Naive thymus-derived CD8-positive, alpha-beta T cell (primary cell): ENCODE measurements around the gene PIM1. TPM values are rescaled to one million over a fixed set of nuclear protein-coding genes. Genes with fewer than 3 reads are reported as not detected.
A peak's percentile ranks its signal among the peaks of the same experiment; 100 is the strongest.

Experiments used
- ATAC-seq, 2 donors: fragments of 150-1000 bp; cut with Tn5 transposase in 1 of 2; sonication (Bioruptor Pico), chemical (Tn5 transposase) in 1 of 2; 1 replicate in 1 of 2; 2 replicates in 1 of 2; pipeline ENCODE4 v1.10.0; 2021; ENCODE audit warnings: mild to moderate bottlenecking in 2 of 2, moderate library complexity in 2 of 2
- POLR2A ChIA-PET: fragments of 350-600 bp; sonication (Branson Sonifier 250); formaldehyde crosslinking; loops from one replicate; lab custom pipeline; 2021; ENCODE audit warnings: antibody characterized with exemption; lab: Charles Lee
- DNase-seq, 10 donors: peaks; one replicate each; pipeline versions ENCODE4 v3.0.0 to v3.0.0-alpha.2; 2020 to 2022
- H3K27ac Mint-ChIP-seq, 10 donors: one replicate each; pipeline ENCODE4 v1.8.0; 2020 to 2022; ENCODE audit warnings: mild to moderate bottlenecking in 10 of 10, mixed read lengths in 10 of 10, moderate library complexity in 4 of 10, inconsistent platforms in 1 of 10
- H3K27me3 Mint-ChIP-seq, 5 donors: one replicate each; pipeline ENCODE4 v1.8.0; 2021 to 2022; ENCODE audit warnings: mixed read lengths in 5 of 5
- H3K36me3 Mint-ChIP-seq, 3 donors: one replicate each; pipeline ENCODE4 v1.8.0; 2020 to 2022; ENCODE audit warnings: mixed read lengths in 3 of 3, mild to moderate bottlenecking in 2 of 3, inconsistent platforms in 1 of 3
- H3K4me1 Mint-ChIP-seq, 4 donors: one replicate each; pipeline ENCODE4 v1.8.0; 2021 to 2022; ENCODE audit warnings: mixed read lengths in 4 of 4
- H3K4me3 Mint-ChIP-seq, 10 donors: one replicate each; pipeline ENCODE4 v1.8.0; 2020 to 2022; ENCODE audit warnings: mild to moderate bottlenecking in 10 of 10, mixed read lengths in 10 of 10, moderate library complexity in 6 of 10, inconsistent platforms in 1 of 10
- H3K9me3 Mint-ChIP-seq, 9 donors: one replicate each; pipeline ENCODE4 v1.8.0; 2020 to 2022; ENCODE audit warnings: mixed read lengths in 9 of 9, mild to moderate bottlenecking in 3 of 9, inconsistent platforms in 1 of 9, moderate library complexity in 1 of 9
- polyA plus RNA-seq, 3 donors: library from polyadenylated mRNA; unstranded; fragments of 300-500 nt; fragmentation: Illumina TruSeq; gene quantifications; one replicate each; pipeline ENCODE4 v1.2.3, GENCODE V29; 2021
- total RNA-seq, 8 experiments: library from RNA in 2 of 8; stranded (reverse) in 2 of 8; gene quantifications; one replicate each; pipeline ENCODE4 v1.2.3 and lab custom pipeline; 2021 to 2026

PIM1 gene
- total and polyA plus RNA-seq, 5 experiments from 2014 or later: 79.3 to 196 (median 106) TPM

DNA sequence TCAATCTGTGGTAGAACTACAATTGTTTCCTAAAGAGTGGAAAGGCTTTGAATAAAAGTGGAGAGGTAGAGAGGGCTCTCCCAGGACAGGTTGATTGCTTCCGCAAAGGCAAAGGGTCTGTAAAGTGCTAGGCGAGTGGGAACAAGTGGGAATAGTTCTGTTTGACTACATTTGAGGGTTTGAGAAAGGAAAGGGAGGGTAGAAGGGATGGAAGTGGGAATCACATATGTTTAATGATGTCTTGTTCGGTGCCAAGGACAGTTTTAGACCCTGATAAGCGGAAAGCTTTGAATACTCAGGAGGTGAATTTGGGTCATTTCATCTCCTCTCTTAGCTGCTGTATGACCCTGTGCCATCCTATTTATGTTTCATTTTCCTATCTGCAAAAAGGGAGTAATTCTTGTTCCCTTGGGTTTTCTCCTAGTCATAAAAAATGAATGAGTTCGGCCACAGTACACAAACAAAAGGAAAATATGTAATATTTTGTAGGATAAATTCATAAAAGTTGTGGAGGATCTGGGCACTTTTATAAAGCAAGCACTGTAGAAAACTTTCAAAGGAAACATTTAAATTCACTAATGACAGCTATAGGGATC is 1.7 kb upstream of the PIM1 start:
- ATAC-seq (no peak), DNase-seq (no peak)
- POLR2A ChIA-PET: interaction anchor here (0.8 to 11.2 kb wide), 8 partner anchors 14 to 294 kb away, joined by 3 to 205 read pairs (median 12); partner anchors contain the start of genes MTCH1 and PPIL1
- Mint-ChIP-seq H3K27ac (peak overlapping the region in 9 of 10 donors; percentile 54 to 96 (median 93)), H3K27me3 (no peaks in the 10 kb centered on the region), H3K36me3 (peaks cover 9 to 24% (median 21%) of the 10 kb centered on the region in 3 donors), H3K4me3 (peak overlapping the region; percentile 20 to 97 (median 88)), H3K4me1 (peaks cover 14 to 39% (median 27%) of the 10 kb centered on the region in 4 donors), H3K9me3 (peaks cover 0 to 2% (median 0%) of the 10 kb centered on the region in 9 donors)

DNA sequence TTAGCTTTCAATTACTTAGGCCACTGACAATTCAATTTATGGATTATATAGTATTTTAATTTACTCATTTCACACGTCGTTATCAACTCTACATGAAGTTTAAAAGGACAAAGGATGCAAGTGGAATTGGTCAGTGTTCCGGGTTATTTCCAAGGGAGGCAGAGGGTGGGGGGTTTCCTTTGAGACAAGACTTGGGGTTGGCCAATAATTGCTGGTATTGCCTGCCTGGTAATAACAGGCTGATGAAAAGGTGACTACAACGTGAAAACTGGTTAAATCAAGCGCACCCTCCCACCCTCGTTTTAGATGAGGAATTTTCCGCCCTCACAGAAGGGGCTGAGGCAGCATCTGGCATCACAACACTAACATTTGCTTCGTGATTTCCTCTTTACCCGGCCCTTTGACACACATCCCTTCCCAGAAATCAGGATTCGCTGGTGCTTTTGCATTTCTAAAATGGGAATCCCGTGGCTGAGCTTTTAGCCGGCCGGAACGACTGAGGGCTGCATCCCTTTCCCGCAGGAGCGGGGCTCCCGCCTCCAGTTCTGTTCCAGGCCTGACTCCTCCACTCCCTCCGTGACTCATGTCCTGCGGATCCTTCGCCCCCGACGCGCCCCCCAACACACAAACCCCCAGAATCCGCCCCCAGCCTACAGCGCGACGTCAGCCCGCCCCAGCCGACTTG is 999 bp upstream of the PIM1 start:
- H3K27ac Mint-ChIP-seq: peak overlapping the region; percentile 87 to 97 (median 95)
- H3K4me1 Mint-ChIP-seq: peaks cover 21 to 46% (median 34%) of the 10 kb centered on the region in 4 donors
- no peak for ATAC-seq
- peak in 5 of 10 donors; percentile 16 to 64 (median 25) for DNase-seq
- no peaks in the 10 kb centered on the region for H3K27me3 Mint-ChIP-seq
- POLR2A ChIA-PET: interaction anchor here (0.6 to 11.2 kb wide), 13 partner anchors 10 to 475 kb away, joined by 3 to 205 read pairs (median 5); partner anchors contain the start of genes MTCH1 and PPIL1
- peak overlapping the region; percentile 86 to 99 (median 91) for H3K4me3 Mint-ChIP-seq
- peaks cover 16 to 31% (median 28%) of the 10 kb centered on the region in 3 donors for H3K36me3 Mint-ChIP-seq
- peaks cover 0 to 2% (median 0%) of the 10 kb centered on the region in 9 donors for H3K9me3 Mint-ChIP-seq

GRCh38 chr6:37170273-37171200 is 585 bp downstream of the PIM1 start:
- POLR2A ChIA-PET: interaction anchor here (0.6 to 11.2 kb wide), 19 partner anchors 9 to 573 kb away, joined by 3 to 205 read pairs (median 7); partner anchors contain the start of genes C6orf89 and MTCH1
- Mint-ChIP-seq H3K27ac (peak overlapping the region; percentile 85 to 99 (median 96)), H3K27me3 (no peaks in the 10 kb centered on the region), H3K4me3 (peak overlapping the region; percentile 90 to 99 (median 97)), H3K4me1 (peaks cover 32 to 62% (median 47%) of the 10 kb centered on the region in 4 donors), H3K36me3 (peaks cover 29 to 47% (median 41%) of the 10 kb centered on the region in 3 donors), H3K9me3 (peaks cover 0 to 2% (median 0%) of the 10 kb centered on the region in 9 donors)
- DNase-seq: peak; percentile 23 to 75 (median 46)
- peak in 1 of 2 donors; percentile 9 for ATAC-seq

DNA sequence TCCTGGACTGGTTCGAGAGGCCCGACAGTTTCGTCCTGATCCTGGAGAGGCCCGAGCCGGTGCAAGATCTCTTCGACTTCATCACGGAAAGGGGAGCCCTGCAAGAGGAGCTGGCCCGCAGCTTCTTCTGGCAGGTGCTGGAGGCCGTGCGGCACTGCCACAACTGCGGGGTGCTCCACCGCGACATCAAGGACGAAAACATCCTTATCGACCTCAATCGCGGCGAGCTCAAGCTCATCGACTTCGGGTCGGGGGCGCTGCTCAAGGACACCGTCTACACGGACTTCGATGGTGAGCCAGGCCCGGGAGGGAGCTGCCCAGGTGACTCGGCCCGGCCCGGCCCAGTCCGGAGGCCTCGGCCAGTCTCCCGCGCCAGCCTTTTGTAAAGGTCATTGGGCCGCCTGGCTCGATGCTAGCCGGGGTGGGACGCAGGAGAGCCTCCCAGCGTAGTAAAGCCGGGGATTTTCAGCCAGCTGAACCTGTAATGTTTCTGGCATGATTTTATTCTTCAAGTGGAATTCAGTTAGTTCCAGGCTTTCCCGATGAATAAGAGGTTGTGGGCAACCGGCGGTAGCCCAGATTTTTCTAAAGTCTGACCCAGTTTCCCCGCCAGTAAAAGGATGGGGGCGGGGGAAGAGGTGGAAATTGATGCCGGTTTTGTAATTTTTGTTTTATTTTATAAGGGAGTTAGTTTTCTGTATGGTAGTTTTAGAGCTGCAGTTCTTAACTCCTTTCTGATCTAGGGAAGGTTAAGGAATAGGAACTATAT is 1.4 kb downstream of the PIM1 start:
- Mint-ChIP-seq H3K9me3 (peaks cover 0 to 2% (median 0%) of the 10 kb centered on the region in 9 donors), H3K4me1 (peaks cover 34 to 67% (median 55%) of the 10 kb centered on the region in 4 donors), H3K27ac (peak overlapping the region; percentile 85 to 99 (median 96)), H3K4me3 (peak overlapping the region; percentile 90 to 99 (median 97)), H3K36me3 (peaks cover 29 to 54% (median 42%) of the 10 kb centered on the region in 3 donors), H3K27me3 (no peaks in the 10 kb centered on the region)
- DNase-seq (peak in 9 of 10 donors; percentile 19 to 64 (median 37)), ATAC-seq (no peak)
- POLR2A ChIA-PET: interaction anchor here (0.6 to 11.2 kb wide), 23 partner anchors 8 to 573 kb away, joined by 3 to 205 read pairs (median 5); partner anchors contain the start of genes C6orf89 and MTCH1

GRCh38 chr6:37171970-37172812 is 2.2 kb downstream of the PIM1 start:
- DNase-seq (peak; percentile 69 to 98 (median 90)), ATAC-seq (peak; percentile 29 to 38)
- Mint-ChIP-seq H3K4me1 (peaks cover 37 to 72% (median 63%) of the 10 kb centered on the region in 4 donors), H3K36me3 (peaks cover 29 to 55% (median 42%) of the 10 kb centered on the region in 3 donors), H3K27me3 (no peaks in the 10 kb centered on the region), H3K4me3 (peak overlapping the region; percentile 90 to 99 (median 97)), H3K27ac (peak overlapping the region; percentile 85 to 99 (median 96)), H3K9me3 (peaks cover 0 to 2% (median 0%) of the 10 kb centered on the region in 9 donors)
- POLR2A ChIA-PET: interaction anchor here (0.6 to 11.2 kb wide), 18 partner anchors 9 to 344 kb away, joined by 3 to 205 read pairs (median 6); partner anchors contain the start of genes C6orf89 and MTCH1

GRCh38 chr6:37172912-37173492 is 3.0 kb downstream of the PIM1 start:
- H3K36me3 Mint-ChIP-seq: peaks cover 29 to 58% (median 42%) of the 10 kb centered on the region in 3 donors
- no peaks in the 10 kb centered on the region for H3K27me3 Mint-ChIP-seq
- peak overlapping the region; percentile 85 to 99 (median 94) for H3K27ac Mint-ChIP-seq
- no peak for DNase-seq
- peak overlapping the region; percentile 90 to 99 (median 97) for H3K4me3 Mint-ChIP-seq
- POLR2A ChIA-PET: interaction anchor here (1.0 to 11.2 kb wide), 13 partner anchors 10 to 288 kb away, joined by 3 to 205 read pairs (median 7); partner anchors contain the start of gene C6orf89
- H3K9me3 Mint-ChIP-seq: peaks cover 0 to 2% (median 0%) of the 10 kb centered on the region in 9 donors
- no peak for ATAC-seq
- peaks cover 44 to 76% (median 70%) of the 10 kb centered on the region in 4 donors for H3K4me1 Mint-ChIP-seq

DNA sequence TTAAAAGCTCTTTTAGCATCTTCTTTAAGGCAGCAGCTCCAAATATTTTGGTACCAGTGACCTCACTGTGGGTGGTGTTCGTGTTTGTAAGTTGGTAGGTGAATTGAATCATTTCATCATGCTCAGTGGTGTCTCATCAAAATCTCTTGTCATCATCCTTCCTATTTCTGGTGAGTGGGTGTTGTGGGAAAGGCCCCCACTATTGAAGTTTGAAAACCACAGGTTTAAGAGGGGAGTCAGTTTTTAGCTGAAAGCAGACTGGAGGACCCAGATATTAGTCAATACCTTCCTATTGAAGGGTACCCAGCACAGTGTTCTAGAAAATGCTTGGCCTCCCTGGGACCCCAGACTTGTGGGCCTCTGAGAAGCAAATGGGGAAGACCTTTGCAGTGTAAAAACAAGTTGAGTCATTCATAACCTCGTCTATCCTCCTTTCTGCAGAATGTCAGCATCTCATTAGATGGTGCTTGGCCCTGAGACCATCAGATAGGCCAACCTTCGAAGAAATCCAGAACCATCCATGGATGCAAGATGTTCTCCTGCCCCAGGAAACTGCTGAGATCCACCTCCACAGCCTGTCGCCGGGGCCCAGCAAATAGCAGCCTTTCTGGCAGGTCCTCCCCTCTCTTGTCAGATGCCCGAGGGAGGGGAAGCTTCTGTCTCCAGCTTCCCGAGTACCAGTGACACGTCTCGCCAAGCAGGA is 3.7 kb downstream of the PIM1 start:
- POLR2A ChIA-PET: interaction anchor here (1.1 to 11.2 kb wide), 11 partner anchors 9 to 289 kb away, joined by 3 to 205 read pairs (median 10); partner anchors contain the start of gene C6orf89
- peaks cover 0 to 2% (median 0%) of the 10 kb centered on the region in 9 donors for H3K9me3 Mint-ChIP-seq

DNA sequence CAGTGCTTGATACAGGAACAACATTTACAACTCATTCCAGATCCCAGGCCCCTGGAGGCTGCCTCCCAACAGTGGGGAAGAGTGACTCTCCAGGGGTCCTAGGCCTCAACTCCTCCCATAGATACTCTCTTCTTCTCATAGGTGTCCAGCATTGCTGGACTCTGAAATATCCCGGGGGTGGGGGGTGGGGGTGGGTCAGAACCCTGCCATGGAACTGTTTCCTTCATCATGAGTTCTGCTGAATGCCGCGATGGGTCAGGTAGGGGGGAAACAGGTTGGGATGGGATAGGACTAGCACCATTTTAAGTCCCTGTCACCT is 4.2 kb downstream of the PIM1 start:
- Mint-ChIP-seq H3K4me3 (peak overlapping the region; percentile 90 to 99 (median 97)), H3K9me3 (peaks cover 0 to 2% (median 0%) of the 10 kb centered on the region in 9 donors), H3K36me3 (peaks cover 29 to 58% (median 42%) of the 10 kb centered on the region in 3 donors), H3K4me1 (peaks cover 44 to 74% (median 66%) of the 10 kb centered on the region in 4 donors), H3K27me3 (no peaks in the 10 kb centered on the region), H3K27ac (peak overlapping the region; percentile 85 to 99 (median 94))
- ATAC-seq (no peak), DNase-seq (no peak)
- POLR2A ChIA-PET: interaction anchor here (1.4 to 11.2 kb wide), 7 partner anchors 9 to 150 kb away, joined by 3 to 205 read pairs (median 27); no protein-coding TSS in a partner anchor

More for the DNA sequence above, 3.7 kb downstream of the PIM1 start:
- no peaks in the 10 kb centered on the region for H3K27me3 Mint-ChIP-seq
- H3K27ac Mint-ChIP-seq: peak overlapping the region; percentile 85 to 99 (median 94)
- peak overlapping the region; percentile 90 to 99 (median 97) for H3K4me3 Mint-ChIP-seq
- peaks cover 44 to 77% (median 70%) of the 10 kb centered on the region in 4 donors for H3K4me1 Mint-ChIP-seq
- ATAC-seq: no peak
- DNase-seq: peak in 5 of 10 donors; percentile 21 to 44 (median 32)
- H3K36me3 Mint-ChIP-seq: peaks cover 29 to 58% (median 42%) of the 10 kb centered on the region in 3 donors
